Measurements from ENCODE around the gene KDM6A. TPM values are rescaled to one million over a fixed set of nuclear protein-coding genes. Genes with fewer than 3 reads are reported as not detected.
"Not testable (repeated sequence)": the region's sequence is repeated elsewhere in the genome, so short reads cannot be mapped to it uniquely, and the experiment has no call there.

The KDM6A gene
- total and polyA plus RNA-seq, 9 donors = 10.7 to 24.3 (median 13.9) TPM

- DNase-seq = no peak
These were observed 42.4 kb downstream of the KDM6A start for GRCh38 chrX:44915361-44915868.

GRCh38 chrX:44918722-44919121 is 45.7 kb downstream of the KDM6A start:
- Histone ChIP-seq H3K4me3 (ENCODE audit: low read length) (no peak overlapping the region), H3K27me3 (ENCODE audit: control insufficient read depth, insufficient read depth, low read length) (no peaks in the 10 kb centered on the region), H3K4me1 (ENCODE audit: control insufficient read depth, insufficient read depth, low read length) (no peaks in the 10 kb centered on the region), H3K27ac (ENCODE audit: low read length) (no peak overlapping the region), H3K9me3 (replicated peaks; ENCODE audit: control insufficient read depth, low read depth, low read length) (peaks cover 2% of the 10 kb centered on the region), H3K36me3 (ENCODE audit: control insufficient read depth, insufficient read depth, low read length) (no peaks in the 10 kb centered on the region)
- no CpG with 5 or more reads among the region's 1 CpG for WGBS (ENCODE audit: insufficient coverage)
- DNase-seq = no peak

More at GRCh38 chrX:44915361-44915868, 42.4 kb downstream of the KDM6A start:
- H3K4me1 ChIP-seq (ENCODE audit: control insufficient read depth, insufficient read depth, low read length) = no peaks in the 10 kb centered on the region
- WGBS (ENCODE audit: insufficient coverage) = 100% methylated on average over 1 of the region's 8 CpGs
- no peaks in the 10 kb centered on the region for H3K27me3 ChIP-seq (ENCODE audit: control insufficient read depth, insufficient read depth, low read length)
- no peaks in the 10 kb centered on the region for H3K9me3 ChIP-seq (replicated peaks; ENCODE audit: control insufficient read depth, low read depth, low read length)
- H3K27ac ChIP-seq (ENCODE audit: low read length) = no peak overlapping the region
- H3K36me3 ChIP-seq (ENCODE audit: control insufficient read depth, insufficient read depth, low read length) = no peaks in the 10 kb centered on the region
- H3K4me3 ChIP-seq (ENCODE audit: low read length) = no peak overlapping the region

GRCh38 chrX:44922980-44923379 is 50.0 kb downstream of the KDM6A start:
- Histone ChIP-seq H3K4me1 (ENCODE audit: control insufficient read depth, insufficient read depth, low read length) (no peaks in the 10 kb centered on the region), H3K27me3 (ENCODE audit: control insufficient read depth, insufficient read depth, low read length) (no peaks in the 10 kb centered on the region), H3K9me3 (replicated peaks; ENCODE audit: control insufficient read depth, low read depth, low read length) (peaks cover 2% of the 10 kb centered on the region), H3K27ac (ENCODE audit: low read length) (no peak overlapping the region), H3K36me3 (ENCODE audit: control insufficient read depth, insufficient read depth, low read length) (no peaks in the 10 kb centered on the region), H3K4me3 (ENCODE audit: low read length) (no peak overlapping the region)
- no peak for DNase-seq
- WGBS (ENCODE audit: insufficient coverage) = no CpG with 5 or more reads among the region's 4 CpGs

- Histone ChIP-seq H3K4me1 (ENCODE audit: control insufficient read depth, insufficient read depth, low read length) (no peaks in the 10 kb centered on the region), H3K4me3 (ENCODE audit: low read length) (no peak overlapping the region), H3K27ac (ENCODE audit: low read length) (no peak overlapping the region), H3K9me3 (replicated peaks; ENCODE audit: control insufficient read depth, low read depth, low read length) (peaks cover 5% of the 10 kb centered on the region), H3K36me3 (ENCODE audit: control insufficient read depth, insufficient read depth, low read length) (no peaks in the 10 kb centered on the region), H3K27me3 (ENCODE audit: control insufficient read depth, insufficient read depth, low read length) (no peaks in the 10 kb centered on the region)
- no CpG with 5 or more reads among the region's 1 CpG for WGBS (ENCODE audit: insufficient coverage)
- DNase-seq = no peak
These were observed 54.4 kb downstream of the KDM6A start for GRCh38 chrX:44927398-44927797.

GRCh38 chrX:44931441-44931973 is 58.5 kb downstream of the KDM6A start:
- no peak for DNase-seq
- Histone ChIP-seq H3K27me3 (ENCODE audit: control insufficient read depth, insufficient read depth, low read length) (no peaks in the 10 kb centered on the region), H3K36me3 (ENCODE audit: control insufficient read depth, insufficient read depth, low read length) (no peaks in the 10 kb centered on the region), H3K4me1 (ENCODE audit: control insufficient read depth, insufficient read depth, low read length) (no peaks in the 10 kb centered on the region), H3K9me3 (replicated peaks; ENCODE audit: control insufficient read depth, low read depth, low read length) (peaks cover 5% of the 10 kb centered on the region), H3K4me3 (ENCODE audit: low read length) (no peak overlapping the region), H3K27ac (ENCODE audit: low read length) (no peak overlapping the region)
- no CpG with 5 or more reads among the region's 4 CpGs for WGBS (ENCODE audit: insufficient coverage)

GRCh38 chrX:44935172-44935571 is 62.2 kb downstream of the KDM6A start:
- WGBS (ENCODE audit: insufficient coverage) = no CpG with 5 or more reads among the region's 4 CpGs
- Histone ChIP-seq H3K27ac (ENCODE audit: low read length) (no peak overlapping the region), H3K27me3 (ENCODE audit: control insufficient read depth, insufficient read depth, low read length) (no peaks in the 10 kb centered on the region), H3K36me3 (ENCODE audit: control insufficient read depth, insufficient read depth, low read length) (no peaks in the 10 kb centered on the region), H3K4me1 (ENCODE audit: control insufficient read depth, insufficient read depth, low read length) (no peaks in the 10 kb centered on the region), H3K4me3 (ENCODE audit: low read length) (no peak overlapping the region), H3K9me3 (replicated peaks; ENCODE audit: control insufficient read depth, low read depth, low read length) (peaks cover 2% of the 10 kb centered on the region)
- DNase-seq = no peak

DNA sequence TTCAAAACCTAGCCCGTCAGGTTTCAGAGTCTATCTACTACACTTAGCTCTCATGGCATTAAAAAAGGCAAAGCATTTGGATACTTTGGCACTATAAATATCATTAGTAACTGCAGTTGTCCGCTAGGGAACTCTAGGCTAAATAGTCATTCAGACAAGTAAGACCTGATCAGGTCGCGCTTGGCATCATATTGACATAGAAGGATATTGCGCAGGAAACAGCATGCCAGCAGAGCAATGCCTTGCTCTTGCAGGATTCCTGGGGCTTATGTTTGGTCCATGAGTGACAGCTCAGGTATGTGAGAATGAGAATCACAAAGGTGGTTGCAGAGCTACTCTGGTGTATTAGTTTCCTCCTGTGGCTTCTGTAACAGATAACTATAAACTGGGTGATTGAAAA is 62.7 kb downstream of the KDM6A start:
- no peaks in the 10 kb centered on the region for H3K4me1 ChIP-seq (ENCODE audit: control insufficient read depth, insufficient read depth, low read length)
- no peak for DNase-seq
- H3K4me3 ChIP-seq (ENCODE audit: low read length) = no peak overlapping the region
- no peaks in the 10 kb centered on the region for H3K27me3 ChIP-seq (ENCODE audit: control insufficient read depth, insufficient read depth, low read length)
- no peak overlapping the region for H3K27ac ChIP-seq (ENCODE audit: low read length)
- 84% methylated on average over 4 of the region's 5 CpGs for WGBS (ENCODE audit: insufficient coverage)
- no peaks in the 10 kb centered on the region for H3K36me3 ChIP-seq (ENCODE audit: control insufficient read depth, insufficient read depth, low read length)
- peaks cover 2% of the 10 kb centered on the region for H3K9me3 ChIP-seq (replicated peaks; ENCODE audit: control insufficient read depth, low read depth, low read length)

GRCh38 chrX:44937606-44938005 is 64.6 kb downstream of the KDM6A start:
- Histone ChIP-seq H3K27ac (ENCODE audit: low read length) (no peak overlapping the region), H3K4me1 (ENCODE audit: control insufficient read depth, insufficient read depth, low read length) (no peaks in the 10 kb centered on the region), H3K27me3 (ENCODE audit: control insufficient read depth, insufficient read depth, low read length) (no peaks in the 10 kb centered on the region), H3K9me3 (replicated peaks; ENCODE audit: control insufficient read depth, low read depth, low read length) (peaks cover 2% of the 10 kb centered on the region), H3K36me3 (ENCODE audit: control insufficient read depth, insufficient read depth, low read length) (no peaks in the 10 kb centered on the region), H3K4me3 (ENCODE audit: low read length) (no peak overlapping the region)
- 100% methylated on average over 1 of the region's 2 CpGs for WGBS (ENCODE audit: insufficient coverage)
- DNase-seq = no peak

DNA sequence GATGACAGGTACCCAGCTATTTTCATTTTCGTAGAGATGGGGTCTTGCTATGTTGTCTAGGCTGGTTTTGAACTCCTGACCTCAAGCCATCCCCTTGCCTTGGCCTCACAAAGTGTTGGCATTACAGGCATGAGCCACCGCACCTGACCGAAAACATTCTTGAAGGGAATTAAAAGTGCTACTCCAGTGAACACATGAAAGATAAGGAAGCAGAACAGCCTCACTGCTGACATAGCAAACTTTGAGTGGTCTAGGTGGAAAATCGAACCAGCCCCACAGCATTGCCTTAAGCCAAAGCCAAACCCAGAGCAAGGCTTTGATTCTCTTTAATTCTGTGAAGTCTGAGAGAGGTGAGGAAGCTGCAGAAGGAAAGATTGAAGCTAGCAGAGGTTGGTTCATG is 65.1 kb downstream of the KDM6A start:
- no peak overlapping the region for H3K4me3 ChIP-seq (ENCODE audit: low read length)
- H3K9me3 ChIP-seq (replicated peaks; ENCODE audit: control insufficient read depth, low read depth, low read length) = peaks cover 2% of the 10 kb centered on the region
- 100% methylated on average over 2 of the region's 4 CpGs for WGBS (ENCODE audit: insufficient coverage)
- no peaks in the 10 kb centered on the region for H3K4me1 ChIP-seq (ENCODE audit: control insufficient read depth, insufficient read depth, low read length)
- H3K27me3 ChIP-seq (ENCODE audit: control insufficient read depth, insufficient read depth, low read length) = no peaks in the 10 kb centered on the region
- no peak overlapping the region for H3K27ac ChIP-seq (ENCODE audit: low read length)
- DNase-seq = no peak
- H3K36me3 ChIP-seq (ENCODE audit: control insufficient read depth, insufficient read depth, low read length) = no peaks in the 10 kb centered on the region

DNA sequence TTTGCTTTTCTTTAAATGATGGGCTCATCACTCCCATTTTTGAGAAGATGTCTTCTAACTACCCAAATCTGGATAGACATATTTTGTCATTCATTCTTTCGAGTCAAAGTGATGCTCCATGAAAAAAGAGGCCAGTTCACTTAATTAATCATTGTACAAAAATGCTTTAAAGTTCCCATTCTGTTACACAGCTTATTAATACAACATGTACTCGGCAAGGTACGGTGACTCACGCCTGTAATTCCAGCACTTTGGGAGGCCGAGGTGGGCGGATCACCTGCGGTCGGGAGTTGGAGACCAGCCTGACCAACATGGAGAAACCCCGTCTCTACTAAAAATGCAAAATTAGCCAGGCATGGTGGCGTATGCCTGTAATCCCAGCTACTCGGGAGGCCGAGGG is 67.6 kb downstream of the KDM6A start:
- WGBS (ENCODE audit: insufficient coverage) = 99% methylated on average over 12 of the region's 12 CpGs
- not testable (repeated sequence) for H3K27me3 ChIP-seq (ENCODE audit: control insufficient read depth, insufficient read depth, low read length); H3K4me3 ChIP-seq (ENCODE audit: low read length); H3K36me3 ChIP-seq (ENCODE audit: control insufficient read depth, insufficient read depth, low read length); H3K27ac ChIP-seq (ENCODE audit: low read length); H3K4me1 ChIP-seq (ENCODE audit: control insufficient read depth, insufficient read depth, low read length); DNase-seq; H3K9me3 ChIP-seq (replicated peaks; ENCODE audit: control insufficient read depth, low read depth, low read length)

- Histone ChIP-seq H3K27me3 (ENCODE audit: control insufficient read depth, insufficient read depth, low read length) (no peaks in the 10 kb centered on the region), H3K4me1 (ENCODE audit: control insufficient read depth, insufficient read depth, low read length) (no peaks in the 10 kb centered on the region), H3K27ac (ENCODE audit: low read length) (no peak overlapping the region), H3K36me3 (ENCODE audit: control insufficient read depth, insufficient read depth, low read length) (no peaks in the 10 kb centered on the region), H3K9me3 (replicated peaks; ENCODE audit: control insufficient read depth, low read depth, low read length) (peaks cover 18% of the 10 kb centered on the region), H3K4me3 (ENCODE audit: low read length) (no peak overlapping the region)
- no peak for DNase-seq
- no CpG with 5 or more reads among the region's 3 CpGs for WGBS (ENCODE audit: insufficient coverage)
These were observed 70.0 kb downstream of the KDM6A start for GRCh38 chrX:44943007-44943406.
